Measurements from ENCODE around the gene CCL8.

DNA sequence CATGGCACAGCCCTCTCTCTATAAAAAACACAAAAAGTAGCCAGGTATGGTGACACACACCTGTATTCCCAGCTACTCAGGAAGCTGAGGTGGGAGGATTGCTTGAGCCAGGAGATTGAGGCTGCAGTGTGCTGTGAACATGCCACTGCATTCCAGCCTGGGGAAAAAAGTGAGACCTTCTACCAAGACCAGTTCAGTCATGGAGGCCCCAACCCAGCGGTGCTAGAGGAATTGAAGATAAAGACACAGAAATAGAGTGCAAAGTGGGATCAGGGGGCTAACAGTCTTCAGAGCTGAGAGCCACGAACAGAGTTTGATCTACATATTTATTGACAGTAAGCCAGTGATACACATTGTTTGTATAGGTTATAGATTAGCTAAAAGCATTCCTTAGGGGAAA lies 15.6 kb upstream of the CCL8 start:
- TF ChIP-seq, protein P1, sequence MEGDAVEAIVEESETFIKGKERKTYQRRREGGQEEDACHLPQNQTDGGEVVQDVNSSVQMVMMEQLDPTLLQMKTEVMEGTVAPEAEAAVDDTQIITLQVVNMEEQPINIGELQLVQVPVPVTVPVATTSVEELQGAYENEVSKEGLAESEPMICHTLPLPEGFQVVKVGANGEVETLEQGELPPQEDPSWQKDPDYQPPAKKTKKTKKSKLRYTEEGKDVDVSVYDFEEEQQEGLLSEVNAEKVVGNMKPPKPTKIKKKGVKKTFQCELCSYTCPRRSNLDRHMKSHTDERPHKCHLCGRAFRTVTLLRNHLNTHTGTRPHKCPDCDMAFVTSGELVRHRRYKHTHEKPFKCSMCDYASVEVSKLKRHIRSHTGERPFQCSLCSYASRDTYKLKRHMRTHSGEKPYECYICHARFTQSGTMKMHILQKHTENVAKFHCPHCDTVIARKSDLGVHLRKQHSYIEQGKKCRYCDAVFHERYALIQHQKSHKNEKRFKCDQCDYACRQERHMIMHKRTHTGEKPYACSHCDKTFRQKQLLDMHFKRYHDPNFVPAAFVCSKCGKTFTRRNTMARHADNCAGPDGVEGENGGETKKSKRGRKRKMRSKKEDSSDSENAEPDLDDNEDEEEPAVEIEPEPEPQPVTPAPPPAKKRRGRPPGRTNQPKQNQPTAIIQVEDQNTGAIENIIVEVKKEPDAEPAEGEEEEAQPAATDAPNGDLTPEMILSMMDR (IDR thresholded peaks at IDR 0.05; ENCODE audit: low read depth, low read length, poor library complexity, severe bottlenecking), result no peak
- no peak for TF ChIP-seq EZH2phosphoT487 (IDR thresholded peaks at IDR 0.05; ENCODE audit: borderline replicate concordance, low read length)
